Esophagus mucosa (tissue), 1 donor: ENCODE data around the gene EEFSEC. TPM values are rescaled to one million over a fixed set of nuclear protein-coding genes. Genes with fewer than 3 reads are reported as not detected.

Source experiments
- ATAC-seq: fragments of 200-7000 bp; cut with Tn5 transposase; one replicate; pipeline ENCODE4 v1.9.1; 2020
- total RNA-seq: library from RNA; stranded (reverse); gene quantifications from one replicate; pipeline ENCODE4 v1.2.4, GENCODE V29; 2023
- donor health status: DM: yes; HTN: yes; CAD: no.

Gene EEFSEC
- total RNA-seq, 1 donor from 2014 or later = 10.4 TPM

DNA sequence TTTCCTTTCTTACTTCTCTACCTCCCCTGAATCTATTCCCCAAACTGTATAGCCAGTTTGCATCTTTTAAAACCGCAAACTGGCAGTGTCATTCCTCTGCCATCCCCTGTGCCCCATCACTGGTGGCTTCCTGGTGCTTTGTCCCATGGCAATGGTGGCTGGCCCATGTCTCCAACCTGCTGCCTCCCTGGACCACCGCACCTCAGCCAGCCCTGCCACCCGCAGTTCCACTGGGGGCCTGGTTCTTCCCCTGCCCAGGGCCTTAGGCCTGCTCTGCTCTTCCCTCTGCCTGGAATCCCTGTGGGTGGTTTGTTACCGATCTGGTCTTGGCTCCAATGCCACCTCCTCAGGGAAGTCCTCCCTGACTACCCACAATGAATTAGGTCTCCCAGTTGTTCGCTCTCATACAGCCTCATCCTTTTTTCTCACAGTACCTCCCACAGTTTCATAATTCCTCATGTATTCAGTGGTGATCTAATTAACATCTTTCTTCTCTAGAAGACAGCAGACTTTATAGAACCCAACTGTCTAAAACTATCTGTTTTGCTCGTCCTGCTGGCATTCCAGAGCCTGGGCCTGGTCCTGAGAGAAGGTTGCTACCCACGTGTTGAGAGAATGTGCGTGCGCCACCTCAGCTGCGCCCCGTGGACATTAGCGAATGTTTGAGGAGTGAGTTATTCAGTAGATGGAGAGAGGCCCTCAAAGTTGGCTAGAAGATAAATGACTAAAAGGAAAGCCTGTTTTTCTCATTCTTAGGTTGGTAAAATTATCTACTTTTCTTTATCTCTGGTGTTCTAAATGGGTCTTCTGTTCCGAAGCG, 183.3 kb downstream of the EEFSEC start:
- no peak for ATAC-seq

DNA sequence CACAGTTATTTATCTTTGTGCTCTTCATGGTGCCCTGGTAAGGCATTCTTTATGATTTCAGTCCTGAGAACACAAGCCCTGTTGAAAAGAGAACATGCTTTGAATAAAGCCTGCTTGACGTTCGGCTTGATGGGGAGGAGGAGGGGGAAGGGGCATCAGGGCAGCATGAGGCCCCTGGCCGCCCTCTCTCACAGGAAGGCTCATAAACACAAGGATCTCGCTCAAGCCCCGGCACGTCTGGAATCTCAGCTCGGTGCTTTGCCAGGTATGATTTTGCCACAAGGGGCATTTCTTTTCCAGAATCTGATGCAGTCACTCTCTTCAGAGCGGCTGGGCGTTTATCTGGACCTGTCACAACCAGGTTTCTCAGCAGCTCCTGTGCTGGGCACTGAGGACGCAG, 184.0 kb downstream of the EEFSEC start:
- no peak for ATAC-seq

DNA sequence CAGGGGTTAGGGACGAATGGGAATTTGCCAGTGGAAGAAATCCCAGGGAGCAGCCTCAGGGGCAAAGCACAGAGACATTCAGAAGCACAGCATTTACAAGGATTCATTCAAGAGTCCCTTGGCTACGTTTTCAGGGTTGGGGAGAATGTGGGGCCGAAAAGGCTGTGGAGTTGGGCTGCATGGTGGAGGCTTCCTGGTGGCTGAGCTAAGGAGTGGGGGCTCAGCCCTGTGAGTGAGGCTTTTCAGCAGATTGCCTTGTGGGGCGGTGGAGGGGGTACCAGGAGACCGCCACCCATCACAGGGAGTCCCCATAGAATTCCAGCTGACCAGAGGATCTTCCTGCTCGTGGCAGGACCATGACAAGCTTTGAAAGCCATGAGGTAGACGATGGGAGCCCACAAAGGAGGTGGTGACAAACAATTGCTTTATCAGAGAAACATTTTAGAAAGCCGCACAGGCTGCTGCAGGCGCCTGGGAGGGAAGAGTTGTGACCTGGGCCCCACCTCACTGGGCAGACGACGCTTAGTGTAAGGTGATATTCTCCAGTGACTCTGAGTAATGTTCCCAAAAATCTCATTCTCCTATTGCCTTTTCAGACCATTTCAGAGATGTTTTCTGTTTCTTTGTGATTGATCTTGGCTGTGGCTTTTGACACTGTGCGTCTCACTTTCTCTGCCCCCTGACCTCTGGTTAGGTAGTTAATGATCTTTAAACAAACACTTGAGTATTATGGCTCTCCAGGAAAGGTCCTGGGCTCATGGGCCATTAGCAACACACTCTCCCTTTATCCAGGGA, 185.5 kb downstream of the EEFSEC start:
- ATAC-seq = no peak

DNA sequence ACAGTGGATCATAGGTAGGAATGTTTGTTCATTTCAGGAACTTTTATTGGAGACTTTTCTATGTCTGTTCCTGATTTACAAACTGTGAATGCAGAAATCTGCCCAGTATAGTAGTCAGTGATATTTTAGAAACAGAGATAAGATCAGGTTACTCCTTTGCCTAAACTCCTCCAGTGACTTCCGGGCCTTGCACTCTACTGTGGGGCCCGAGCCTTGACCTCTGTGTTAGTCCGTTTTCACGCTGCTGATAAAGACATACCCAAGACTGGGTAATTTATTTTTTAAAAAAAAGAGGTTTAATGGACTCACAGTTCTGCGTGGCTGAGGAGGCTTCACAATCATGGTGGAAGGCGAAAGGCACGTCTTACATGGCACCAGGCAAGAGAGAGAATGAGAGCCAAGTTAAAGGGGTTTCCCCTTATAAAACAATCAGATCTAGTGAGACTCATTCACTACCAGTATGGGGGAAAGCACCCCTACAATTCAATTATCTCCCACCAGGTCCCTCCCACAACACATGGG, 186.3 kb downstream of the EEFSEC start:
- ATAC-seq = no peak

DNA sequence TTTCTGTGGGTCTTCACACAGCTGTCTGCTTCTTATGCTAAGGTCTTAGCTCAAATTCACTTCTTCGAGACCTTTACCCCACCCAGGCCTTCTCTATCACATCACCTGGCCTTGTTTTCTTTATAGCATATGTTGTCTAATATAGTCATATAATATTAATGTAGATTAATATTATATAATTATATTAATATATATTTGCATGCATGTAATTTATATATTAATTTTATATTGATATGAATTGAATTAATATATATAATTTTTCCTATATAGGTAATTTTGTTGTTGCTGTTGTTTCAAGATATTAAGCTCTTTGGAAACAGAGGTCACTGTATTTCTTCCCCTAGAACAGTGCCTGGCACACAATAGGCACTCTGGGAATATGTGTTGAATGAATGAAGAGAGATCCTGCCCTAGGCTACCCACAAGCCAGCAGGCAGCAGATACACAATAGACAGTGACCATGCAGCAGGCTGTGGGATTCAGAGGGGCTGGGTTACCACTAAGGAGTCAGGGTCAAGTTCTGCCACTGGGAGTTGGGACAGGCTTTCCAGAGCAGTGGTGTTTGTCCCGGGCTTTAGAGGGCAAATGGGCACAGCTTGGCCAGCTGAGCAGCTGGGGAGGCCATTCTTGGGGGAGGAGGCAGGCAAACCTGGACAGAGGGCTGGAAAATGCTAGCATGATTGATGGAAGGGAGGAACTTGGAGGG, 187.1 kb downstream of the EEFSEC start:
- no peak for ATAC-seq

DNA sequence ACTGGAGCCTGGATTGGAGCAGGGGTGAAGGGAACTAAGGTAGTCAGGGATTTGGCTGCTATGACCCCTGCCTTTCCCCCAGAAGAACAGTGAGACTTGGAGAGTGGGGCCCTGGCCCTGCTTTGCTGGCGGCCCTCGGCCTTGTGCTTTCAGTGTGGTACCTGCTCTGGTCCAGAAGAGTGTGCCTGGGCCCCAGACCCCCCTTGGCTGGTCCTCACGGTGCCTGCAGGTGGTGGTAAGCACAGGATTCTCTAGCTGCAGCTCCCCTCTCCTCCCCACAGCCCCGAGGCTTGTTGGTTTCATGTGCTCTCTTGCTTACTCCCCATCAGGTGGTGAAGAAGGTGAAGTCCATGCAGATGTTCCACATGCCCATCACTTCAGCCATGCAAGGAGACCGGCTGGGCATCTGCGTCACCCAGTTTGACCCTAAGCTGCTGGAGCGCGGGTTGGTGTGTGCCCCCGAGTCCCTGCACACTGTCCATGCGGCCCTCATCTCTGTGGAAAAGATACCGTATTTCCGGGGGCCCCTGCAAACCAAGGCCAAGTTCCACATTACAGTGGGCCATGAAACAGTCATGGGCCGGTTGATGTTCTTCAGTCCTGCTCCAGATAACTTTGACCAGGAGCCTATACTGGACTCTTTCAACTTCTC, 187.7 kb downstream of the EEFSEC start:
- no peak for ATAC-seq

DNA sequence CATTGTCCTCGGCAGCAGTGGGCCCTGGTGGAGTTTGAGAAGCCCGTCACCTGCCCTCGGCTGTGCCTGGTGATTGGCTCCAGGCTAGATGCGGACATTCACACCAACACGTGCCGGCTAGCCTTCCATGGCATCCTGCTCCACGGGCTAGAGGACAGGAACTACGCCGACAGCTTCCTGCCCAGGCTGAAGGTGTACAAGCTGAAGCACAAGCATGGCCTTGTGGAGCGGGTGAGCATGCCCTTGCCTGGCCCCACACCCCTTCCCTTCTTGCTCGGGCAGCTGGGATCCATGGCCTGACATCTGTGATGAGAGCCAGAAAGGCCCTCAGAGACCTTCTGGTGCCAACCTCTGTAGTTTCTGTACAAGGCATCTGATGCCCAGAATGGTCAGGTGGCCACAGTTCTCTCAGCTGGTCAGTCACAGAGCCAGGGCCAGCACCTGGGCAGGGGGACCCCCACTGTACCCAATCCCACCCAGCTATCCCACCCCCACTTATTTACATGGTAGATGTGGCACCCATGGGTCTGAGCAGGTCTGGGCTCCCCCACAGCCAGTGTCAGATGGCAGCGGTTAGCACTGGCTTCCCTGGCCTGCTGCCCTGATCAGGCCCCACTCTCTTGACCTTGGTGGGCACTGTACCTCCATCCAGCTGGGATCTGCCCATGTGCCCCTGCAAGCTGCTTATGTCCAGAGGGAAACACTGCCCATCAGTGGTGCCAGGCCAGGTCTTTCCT, 188.5 kb downstream of the EEFSEC start:
- ATAC-seq = no peak

DNA sequence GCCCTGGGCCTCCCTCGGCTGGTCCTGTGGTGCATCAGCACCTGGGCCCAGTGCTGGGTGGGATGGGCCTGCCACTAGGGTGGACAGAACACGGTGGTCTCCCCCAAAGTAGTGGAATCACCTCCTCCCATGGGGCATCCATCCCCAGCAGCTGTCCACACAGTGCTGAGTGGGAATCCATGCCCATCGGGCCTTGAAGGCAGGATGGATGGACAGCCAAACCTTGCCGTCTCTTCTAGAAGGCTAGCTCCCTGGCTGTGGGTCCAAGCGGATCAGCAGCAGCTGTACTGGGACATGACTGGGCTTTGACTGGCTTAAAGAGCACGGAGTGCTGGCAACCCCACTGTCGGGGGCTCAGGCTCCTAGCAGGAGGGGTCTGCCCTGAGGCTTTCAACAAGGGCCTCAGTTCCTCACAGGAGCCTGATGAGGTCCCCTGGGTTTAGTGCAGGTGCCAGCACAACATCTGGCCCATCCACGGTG, 189.5 kb downstream of the EEFSEC start:
- no peak for ATAC-seq

DNA sequence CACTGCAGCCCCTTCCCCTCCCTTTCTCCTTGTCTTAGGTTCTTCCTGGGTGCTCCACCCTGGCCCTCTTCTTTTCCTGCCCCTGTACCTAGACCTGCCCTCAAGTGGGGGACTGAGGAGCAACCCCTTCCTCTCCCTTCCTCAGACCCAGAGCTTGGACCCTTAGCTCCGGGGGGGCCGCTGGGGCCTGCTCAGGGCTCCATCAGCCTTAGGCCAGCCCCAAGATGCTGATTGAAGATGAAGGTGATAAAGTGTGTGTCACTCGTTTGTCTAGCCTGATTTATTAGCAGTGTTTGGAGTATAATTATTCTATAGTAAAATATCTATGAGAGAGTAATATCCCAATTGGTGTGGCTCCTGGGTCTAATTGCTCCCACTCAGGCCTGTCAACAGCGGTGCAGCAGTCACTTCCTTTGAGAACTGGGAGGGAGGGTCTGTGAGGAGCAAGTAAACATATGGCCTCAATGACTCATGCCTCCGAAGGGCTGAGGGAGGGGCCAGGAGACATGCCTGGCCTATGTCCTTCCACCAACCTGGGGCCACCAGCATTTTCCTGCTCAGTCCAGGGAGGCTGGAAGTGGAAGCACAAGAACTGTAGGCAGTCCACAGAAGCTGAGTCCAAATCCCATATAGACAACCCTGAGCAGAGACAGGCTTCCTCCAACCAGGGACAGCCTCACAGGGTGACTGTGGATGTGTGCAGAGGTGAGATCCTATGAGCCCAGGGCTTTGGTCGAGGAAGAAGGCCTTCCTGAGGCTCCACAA, 190.2 kb downstream of the EEFSEC start:
- ATAC-seq = peak; percentile 48

DNA sequence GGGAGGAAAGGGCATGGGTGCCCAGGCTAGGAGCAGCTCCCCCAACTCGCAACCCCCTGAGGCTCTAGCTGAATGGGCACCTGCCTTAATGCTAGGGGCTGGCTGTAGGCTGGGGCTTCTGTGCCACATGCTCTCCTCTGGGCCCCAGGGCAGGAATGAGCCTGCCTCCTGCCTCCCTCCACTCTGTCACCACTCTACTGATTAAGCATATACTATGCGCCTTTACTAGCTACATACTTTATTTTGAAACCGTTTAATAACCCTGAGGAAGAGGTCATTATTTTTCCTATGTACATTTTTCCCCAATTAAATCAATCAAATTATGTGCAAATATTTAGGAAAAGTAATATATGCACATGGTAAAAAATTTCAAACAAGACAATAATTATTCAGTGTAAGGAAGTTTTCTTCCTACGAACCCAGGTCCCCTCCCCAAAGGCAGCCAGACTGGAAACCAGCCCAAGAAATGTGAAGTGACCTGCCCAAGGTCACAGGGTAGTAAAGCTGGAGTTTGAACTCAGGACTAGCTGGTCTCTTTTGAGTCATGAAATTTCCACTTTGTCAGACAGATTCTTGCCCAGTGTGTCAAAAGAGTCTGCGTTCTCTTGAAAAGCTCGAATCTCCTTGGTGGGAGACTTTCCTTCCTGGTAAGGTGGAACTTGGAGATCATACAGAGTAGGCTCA, 190.9 kb downstream of the EEFSEC start:
- no peak for ATAC-seq

DNA sequence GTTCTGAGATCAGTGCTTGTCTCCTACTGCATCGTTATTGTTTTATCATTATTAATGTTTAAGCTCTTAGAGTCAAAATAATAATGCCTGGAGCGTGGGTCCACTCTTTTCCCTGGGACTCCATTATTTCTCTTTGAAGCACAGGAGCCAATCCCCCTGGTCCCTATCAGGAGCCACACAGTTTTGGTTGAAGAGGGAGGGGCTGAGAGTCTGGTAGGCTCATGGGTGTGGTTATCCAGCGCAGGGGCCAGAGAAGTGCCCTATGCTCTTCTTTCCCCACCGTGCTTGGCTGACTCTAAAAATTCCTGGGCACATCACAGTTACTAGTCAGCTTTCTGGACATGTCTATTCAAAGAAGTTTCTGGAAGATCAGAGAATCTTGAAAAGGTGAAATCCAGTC, 191.9 kb downstream of the EEFSEC start:
- ATAC-seq = no peak

DNA sequence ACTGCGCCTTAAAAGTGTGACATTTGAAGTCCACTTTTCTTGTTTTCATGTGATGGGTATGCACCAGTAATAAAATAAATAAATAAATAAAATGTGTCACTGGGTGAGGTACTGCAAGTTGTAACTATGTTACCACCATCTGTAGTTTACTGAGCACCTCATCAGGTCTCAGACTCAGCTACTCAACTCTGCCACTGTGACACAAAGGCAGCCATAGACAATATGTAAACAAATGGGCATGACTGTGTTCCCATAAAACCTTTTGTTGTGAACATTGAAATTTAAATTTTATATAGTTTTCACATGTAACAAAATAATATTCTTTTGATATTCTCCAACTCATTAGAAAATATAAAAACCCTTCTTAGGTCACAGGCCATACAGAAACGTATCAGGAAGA, 193.3 kb downstream of the EEFSEC start:
- no peak for ATAC-seq

DNA sequence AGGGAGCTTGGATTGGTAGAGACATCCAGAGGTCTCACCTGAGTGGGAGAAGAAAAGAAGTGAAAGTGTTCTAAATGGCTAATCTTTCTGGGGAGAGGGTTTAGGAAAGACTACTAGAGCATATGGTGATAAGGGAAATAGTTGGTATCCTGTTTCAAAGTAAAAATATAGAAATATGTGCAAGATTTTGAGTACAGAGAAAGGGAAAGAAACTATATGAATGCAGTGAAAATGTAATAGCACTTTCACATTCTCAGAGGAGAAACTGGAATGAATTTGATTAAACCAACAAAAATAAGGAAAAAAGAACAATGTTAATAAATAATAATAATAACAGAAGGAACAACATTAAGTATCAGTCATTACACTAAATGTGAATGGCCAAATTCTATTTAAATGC, 194.0 kb downstream of the EEFSEC start:
- no peak for ATAC-seq

DNA sequence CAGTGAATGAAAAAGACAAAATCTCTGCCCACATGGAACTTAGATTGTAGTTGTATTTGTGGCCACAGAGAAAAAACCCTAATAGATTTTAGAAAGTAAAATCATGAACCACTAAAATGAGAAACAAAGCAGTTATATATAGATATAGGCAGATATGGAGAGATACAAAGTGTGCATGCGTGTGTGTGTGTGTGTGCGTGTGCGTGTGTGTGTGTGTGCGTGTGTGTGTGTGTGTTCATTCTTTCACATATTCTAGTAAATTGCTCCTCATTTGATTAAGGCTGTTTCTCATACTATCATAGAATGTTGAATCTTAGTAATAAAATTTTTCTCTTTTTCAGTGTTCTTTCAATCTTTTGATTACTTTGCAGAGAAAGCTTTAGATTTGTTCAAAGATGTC, 194.8 kb downstream of the EEFSEC start:
- ATAC-seq = no peak

DNA sequence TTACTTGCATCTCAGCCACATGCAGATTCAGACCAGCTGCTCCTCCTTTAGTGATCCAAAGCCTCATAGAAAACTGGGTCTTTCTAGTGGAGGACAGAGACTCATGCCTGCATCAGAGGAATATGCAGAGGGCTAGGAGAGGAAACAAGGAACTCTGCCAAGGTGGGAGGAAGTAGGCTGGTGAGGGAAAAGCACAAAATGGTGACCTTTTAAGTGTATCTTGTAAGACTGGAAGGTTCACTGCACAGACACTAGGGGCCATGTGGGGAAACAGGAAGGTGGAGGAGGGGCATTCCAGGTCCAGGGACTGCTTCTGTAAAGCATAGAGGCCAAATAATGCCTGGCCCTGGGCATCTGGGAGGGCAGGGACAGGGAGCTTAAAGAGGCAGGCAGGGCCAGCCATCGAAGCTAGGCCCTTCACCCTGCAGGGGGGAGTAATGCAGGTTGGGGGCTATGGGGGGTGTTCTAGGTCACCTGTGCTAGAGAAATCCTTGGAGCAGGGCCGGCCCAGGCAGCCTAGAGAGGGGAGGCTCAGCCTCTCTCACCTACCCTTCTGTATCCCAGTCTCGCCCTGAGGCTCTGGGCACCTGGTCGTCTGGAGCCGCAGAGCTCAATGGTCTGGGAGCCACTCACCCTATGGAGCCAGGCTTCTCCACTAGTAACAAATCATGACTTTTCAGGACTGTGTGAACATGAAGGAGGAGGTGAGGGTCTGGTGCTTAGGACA, 195.7 kb downstream of the EEFSEC start:
- ATAC-seq = no peak

DNA sequence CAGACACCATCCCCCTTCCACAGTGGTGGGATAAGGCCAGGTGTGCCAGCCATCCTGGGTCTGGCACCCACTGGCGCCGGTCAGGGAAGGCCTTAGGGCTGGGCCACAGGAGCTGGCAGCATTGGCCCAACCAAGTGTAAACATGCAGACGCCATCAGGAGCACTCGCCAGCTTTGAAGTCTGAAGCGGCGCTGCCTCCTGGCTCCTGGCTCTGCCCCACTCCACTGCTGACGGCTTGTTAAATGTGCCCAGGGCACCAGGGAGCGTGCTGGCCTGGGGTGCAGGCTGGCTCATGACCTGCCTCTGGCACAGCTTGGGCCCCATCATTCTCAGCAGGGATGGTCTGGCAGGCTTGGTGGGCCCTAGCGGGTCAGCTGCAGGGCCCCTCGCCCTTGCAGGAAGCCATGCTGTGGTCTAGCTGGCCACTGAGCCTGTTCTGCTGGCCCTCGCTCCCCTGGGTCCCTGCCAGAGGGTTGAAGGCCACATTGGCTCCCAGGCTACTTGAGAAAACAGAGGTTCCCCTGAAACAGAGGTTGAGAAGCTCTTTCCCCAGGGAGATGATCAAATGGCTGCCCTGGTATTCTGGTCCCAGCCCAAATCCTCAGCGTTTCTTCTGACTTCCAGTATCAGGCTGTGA, 196.8 kb downstream of the EEFSEC start:
- ATAC-seq = no peak

DNA sequence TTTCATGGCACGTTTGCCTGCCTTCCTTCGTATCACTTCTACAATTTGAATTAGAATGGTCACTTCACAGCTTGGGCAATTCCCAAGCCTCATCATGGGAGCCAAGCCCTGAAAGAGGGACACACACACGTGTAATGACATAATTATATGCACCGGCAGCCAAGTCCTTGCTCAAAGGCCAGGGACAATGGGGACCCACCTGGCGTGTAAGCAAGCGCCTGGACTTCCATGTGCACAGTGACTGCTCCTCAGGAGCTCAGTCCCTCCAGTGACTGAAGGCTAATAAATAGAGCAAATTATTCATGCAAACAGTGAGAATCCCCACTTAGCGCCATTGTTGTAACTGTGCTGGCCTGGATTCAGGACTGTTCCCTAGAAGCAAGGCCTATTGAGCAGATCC, 198.3 kb downstream of the EEFSEC start:
- ATAC-seq = no peak

DNA sequence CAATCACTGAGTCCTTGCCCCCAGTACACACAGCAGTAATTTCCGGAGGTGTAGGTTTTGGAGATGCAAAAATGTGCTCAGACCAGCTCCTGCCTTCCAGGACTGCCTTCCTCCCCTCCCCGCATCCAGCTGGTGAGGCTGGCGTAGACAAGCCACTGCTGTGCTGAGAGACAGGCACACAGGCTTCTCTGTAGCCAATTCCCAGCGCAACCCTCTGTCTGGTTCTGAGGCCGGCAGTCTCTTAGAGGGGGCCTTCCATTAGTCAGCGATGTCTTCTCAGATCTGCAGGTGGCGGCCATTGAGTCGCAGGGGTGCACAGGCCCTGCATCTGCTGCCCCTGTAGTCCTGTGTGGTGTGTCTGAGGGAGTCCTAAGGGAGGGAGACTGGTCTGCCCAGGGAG, 199.0 kb downstream of the EEFSEC start:
- ATAC-seq = no peak

DNA sequence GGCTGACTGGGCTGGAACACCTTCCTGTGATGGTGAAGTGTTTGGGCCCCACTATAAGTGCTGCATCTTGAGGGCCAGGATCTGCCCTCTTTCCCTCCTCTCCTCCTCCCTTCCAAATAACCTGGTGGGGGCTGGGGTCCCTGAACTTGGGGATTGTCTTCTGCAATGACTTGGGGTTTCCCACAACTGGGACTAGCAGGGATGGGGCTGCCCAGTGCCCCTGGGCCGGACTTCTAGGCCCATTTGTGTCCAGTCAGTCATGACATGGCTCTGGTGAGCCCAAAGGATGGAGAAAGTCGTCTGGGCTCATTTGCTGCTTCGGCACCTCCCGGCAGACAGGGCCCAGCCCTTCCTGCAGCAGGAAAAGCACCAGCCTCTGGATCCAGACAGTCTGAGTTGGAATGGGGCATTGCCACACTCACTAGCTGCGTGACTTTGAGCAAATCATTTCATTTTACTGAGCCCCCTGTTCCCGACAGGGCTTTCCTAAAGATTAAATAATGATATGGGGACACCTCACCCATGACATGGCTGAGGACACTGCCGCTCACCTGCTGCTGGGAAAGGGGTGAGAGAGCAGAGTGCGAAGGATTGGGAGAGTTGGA, 200.2 kb downstream of the EEFSEC start:
- no peak for ATAC-seq
